ENCODE data around the gene CORO2B. TPM values are rescaled to one million over a fixed set of nuclear protein-coding genes. Genes with fewer than 3 reads are reported as not detected.

CORO2B gene
- total and polyA plus RNA-seq, 2 of the 4 experiments (the other 2 are of a cell fraction), result 9.3 to 39.3 TPM

DNA sequence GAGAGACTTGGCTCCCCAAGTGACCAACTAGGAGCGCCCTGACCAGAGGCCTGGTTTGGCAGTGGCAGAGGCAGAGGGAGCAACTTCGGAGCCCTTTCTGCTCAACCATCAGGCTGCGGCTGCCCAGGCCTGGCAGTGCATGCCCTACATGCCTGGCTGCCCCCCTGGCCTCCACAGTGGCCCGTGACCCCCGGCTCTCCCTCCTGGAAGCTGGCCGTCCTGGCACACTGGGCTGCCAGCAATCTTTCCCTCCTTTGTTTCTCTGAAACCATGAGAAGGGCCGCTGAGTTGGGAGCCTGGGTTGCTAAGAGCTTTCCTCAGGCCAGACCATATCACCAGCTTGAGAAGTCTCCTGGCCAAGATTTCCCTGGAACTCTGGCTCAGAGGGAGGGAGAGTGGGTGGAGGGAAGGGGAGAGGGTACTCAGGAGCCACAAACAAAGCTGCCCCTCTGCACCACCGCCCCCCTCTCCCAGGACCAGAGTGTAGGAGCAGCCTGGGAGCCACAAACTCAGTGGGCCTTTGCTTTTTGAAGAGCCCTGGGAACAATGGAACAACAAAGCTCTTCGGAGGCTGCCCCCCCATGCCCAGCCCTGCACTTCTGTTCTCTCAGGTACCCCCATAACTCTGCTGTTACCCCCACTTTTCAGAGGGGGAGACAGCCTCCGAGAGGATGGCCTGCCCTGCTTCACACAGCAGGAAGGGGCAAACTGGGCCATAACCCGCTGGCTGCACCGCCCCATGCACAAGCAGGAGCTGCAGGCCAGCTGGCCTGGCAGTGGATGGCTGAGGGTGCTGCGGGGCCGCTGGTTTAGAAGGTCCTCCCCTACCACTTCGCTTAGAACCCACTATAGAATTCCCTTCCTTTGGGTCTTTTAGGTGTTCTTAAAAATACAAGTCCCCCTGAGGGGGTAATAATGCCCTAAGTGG is 11.3 kb downstream of the CORO2B start:
- Histone ChIP-seq H2BK120ac (ENCODE audit: low read depth, low read length) (peak overlapping the region; percentile 33; the same call in 1 of the 2 replicates), H4K91ac (ENCODE audit: insufficient read depth, low read depth, low read length) (no peak overlapping the region), H3K4ac (ENCODE audit: low read depth, low read length) (peak overlapping the region; percentile 14; the same call in 1 of the 2 replicates), H2AK5ac (ENCODE audit: low read depth, low read length) (peak overlapping the region; percentile 21; the same call in 1 of the 2 replicates), H3K9me3 (ENCODE audit: control insufficient read depth, insufficient read depth, low read length) (no peaks in the 10 kb centered on the region), H3K14ac (replicated peaks; ENCODE audit: low read depth, low read length) (no peak overlapping the region; the same call in 1 of the 2 replicates), H2BK15ac (ENCODE audit: low read depth, low read length) (no peak overlapping the region), H3K23ac (ENCODE audit: low read depth, low read length) (no peak overlapping the region; the same call in 1 of the 2 replicates), H3K18ac (ENCODE audit: low read depth, low read length) (no peak overlapping the region; the same call in 1 of the 2 replicates), H3K9ac (ENCODE audit: low read depth, low read length) (no peak overlapping the region), H3K79me1 (ENCODE audit: low read depth in 1 of 2, low read length in 2 of 2) (peaks cover 37 to 95% of the 10 kb centered on the region in 2 experiments), H3K27me3 (ENCODE audit: control insufficient read depth, insufficient read depth, low read length) (no peaks in the 10 kb centered on the region), H4K5ac (ENCODE audit: low read depth, low read length) (0 out of 2 replicates have a peak overlapping the region, but pooled peaks have one; percentile 4), H2AFZ (replicated peaks; ENCODE audit: low read length, poor library complexity) (no peak overlapping the region), H4K20me1 (ENCODE audit: insufficient read depth, low read length) (no peaks in the 10 kb centered on the region), H2AK9ac (replicated peaks; ENCODE audit: low read depth, low read length, poor library complexity) (peak overlapping the region; percentile 37), H2BK5ac (ENCODE audit: low read depth, low read length, poor library complexity, severe bottlenecking) (no peak overlapping the region), H3K4me1 (ENCODE audit: control insufficient read depth, insufficient read depth, low read length) (peaks cover 40% of the 10 kb centered on the region), H3K4me3 (ENCODE audit: insufficient read depth, low read depth, low read length) (no peak overlapping the region), H3K4me2 (ENCODE audit: low read depth, low read length) (no peak overlapping the region), H2BK20ac (ENCODE audit: low read depth, low read length) (no peak overlapping the region), H3K27ac (ENCODE audit: insufficient read depth, low read length) (no peak overlapping the region), H3K56ac (ENCODE audit: extremely low read depth, insufficient read depth, low read length) (no peak overlapping the region), H4K8ac (ENCODE audit: low read depth in 2 of 2, low read length in 2 of 2) (peak overlapping the region in 1 of 2 experiments; percentile 37; a peak in 1 of 4 replicates), H3K9me1 (ENCODE audit: insufficient read depth, low read length) (peaks cover 30% of the 10 kb centered on the region), H3K36me3 (ENCODE audit: control insufficient read depth, insufficient read depth, low read length) (no peaks in the 10 kb centered on the region)
- ChIA-PET POLR2A (ENCODE audit: unreplicated experiment) (no interaction called here), CTCF (interaction anchor here (0.6 kb wide), 1 partner anchor 16 kb away, joined by 3 read pairs; no protein-coding TSS in a partner anchor)
- WGBS, 2 experiments (ENCODE audit: extremely low coverage in 2 of 2, insufficient read length in 1 of 2), result no CpG with 5 or more reads among the region's 15 CpGs
- no TSS peak for BruUV-seq (replicated peaks)
- TF ChIP-seq BHLHE40 (IDR thresholded peaks at IDR 0.05; ENCODE audit: low read depth, low read length), result no peak
- ATAC-seq (ENCODE audit: low read depth) (no peak), DNase-seq (no peak)
- intact Hi-C loops (cut with micrococcal nuclease) (no loop called here), dilution Hi-C loops (cut with HindIII; ENCODE audit: low sequenced_read_pairs, unreplicated experiment) (no loop called here), in situ Hi-C loops (cut with MboI; ENCODE audit: low sequenced_read_pairs) (no loop called here)
